ENCODE results near the gene GRID2.

Gene GRID2

GRCh38 chr4:92812652-92813051, 508.9 kb downstream of the GRID2 start:
- TF ChIP-seq, protein P1, sequence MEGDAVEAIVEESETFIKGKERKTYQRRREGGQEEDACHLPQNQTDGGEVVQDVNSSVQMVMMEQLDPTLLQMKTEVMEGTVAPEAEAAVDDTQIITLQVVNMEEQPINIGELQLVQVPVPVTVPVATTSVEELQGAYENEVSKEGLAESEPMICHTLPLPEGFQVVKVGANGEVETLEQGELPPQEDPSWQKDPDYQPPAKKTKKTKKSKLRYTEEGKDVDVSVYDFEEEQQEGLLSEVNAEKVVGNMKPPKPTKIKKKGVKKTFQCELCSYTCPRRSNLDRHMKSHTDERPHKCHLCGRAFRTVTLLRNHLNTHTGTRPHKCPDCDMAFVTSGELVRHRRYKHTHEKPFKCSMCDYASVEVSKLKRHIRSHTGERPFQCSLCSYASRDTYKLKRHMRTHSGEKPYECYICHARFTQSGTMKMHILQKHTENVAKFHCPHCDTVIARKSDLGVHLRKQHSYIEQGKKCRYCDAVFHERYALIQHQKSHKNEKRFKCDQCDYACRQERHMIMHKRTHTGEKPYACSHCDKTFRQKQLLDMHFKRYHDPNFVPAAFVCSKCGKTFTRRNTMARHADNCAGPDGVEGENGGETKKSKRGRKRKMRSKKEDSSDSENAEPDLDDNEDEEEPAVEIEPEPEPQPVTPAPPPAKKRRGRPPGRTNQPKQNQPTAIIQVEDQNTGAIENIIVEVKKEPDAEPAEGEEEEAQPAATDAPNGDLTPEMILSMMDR (IDR thresholded peaks at IDR 0.05; ENCODE audit: low read depth, low read length): no peak
- DNase-seq: no peak
- no peaks in the 10 kb centered on the region for H3K4me1 ChIP-seq

GRCh38 chr4:92814677-92815076, 510.9 kb downstream of the GRID2 start:
- no peak for DNase-seq
- H3K4me1 ChIP-seq: no peaks in the 10 kb centered on the region

More at GRCh38 chr4:92812652-92813051, 508.9 kb downstream of the GRID2 start:
- Histone ChIP-seq H3K4me3 (ENCODE audit: low read depth, low read length) (no peak overlapping the region), H3K27me3 (no peaks in the 10 kb centered on the region), H3K36me3 (no peaks in the 10 kb centered on the region), H3K9me3 (no peaks in the 10 kb centered on the region)

DNA sequence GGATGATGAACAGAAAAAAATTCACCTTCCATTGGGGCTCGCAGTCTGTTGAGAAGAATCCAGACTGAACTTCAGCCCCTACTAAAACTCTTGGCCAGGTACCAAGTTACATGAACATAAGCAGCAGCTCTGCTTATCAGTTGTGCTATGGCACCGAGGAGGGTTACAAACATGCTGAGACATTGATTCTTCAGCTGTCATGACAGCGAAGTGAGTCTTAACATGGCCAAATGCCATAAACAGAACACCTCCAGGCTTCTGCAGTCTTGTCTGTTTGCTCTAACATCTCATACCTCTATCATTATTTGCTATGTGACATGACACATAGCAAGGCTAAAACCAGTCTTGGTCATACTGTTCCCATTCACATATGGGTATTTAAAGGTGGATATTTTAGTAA, 521.5 kb downstream of the GRID2 start:
- Histone ChIP-seq H3K36me3 (no peaks in the 10 kb centered on the region), H3K4me3 (ENCODE audit: low read depth, low read length) (no peak overlapping the region), H3K4me1 (no peaks in the 10 kb centered on the region), H3K9me3 (no peaks in the 10 kb centered on the region), H3K27me3 (no peaks in the 10 kb centered on the region)
- no peak for DNase-seq
- TF ChIP-seq, protein P1 (IDR thresholded peaks at IDR 0.05; ENCODE audit: low read depth, low read length): no peak

More at GRCh38 chr4:92814677-92815076, 510.9 kb downstream of the GRID2 start:
- H3K36me3 ChIP-seq: no peaks in the 10 kb centered on the region
- H3K4me3 ChIP-seq (ENCODE audit: low read depth, low read length): no peak overlapping the region
- H3K9me3 ChIP-seq: no peaks in the 10 kb centered on the region
- no peaks in the 10 kb centered on the region for H3K27me3 ChIP-seq
- TF ChIP-seq, protein P1 (IDR thresholded peaks at IDR 0.05; ENCODE audit: low read depth, low read length): no peak

DNA sequence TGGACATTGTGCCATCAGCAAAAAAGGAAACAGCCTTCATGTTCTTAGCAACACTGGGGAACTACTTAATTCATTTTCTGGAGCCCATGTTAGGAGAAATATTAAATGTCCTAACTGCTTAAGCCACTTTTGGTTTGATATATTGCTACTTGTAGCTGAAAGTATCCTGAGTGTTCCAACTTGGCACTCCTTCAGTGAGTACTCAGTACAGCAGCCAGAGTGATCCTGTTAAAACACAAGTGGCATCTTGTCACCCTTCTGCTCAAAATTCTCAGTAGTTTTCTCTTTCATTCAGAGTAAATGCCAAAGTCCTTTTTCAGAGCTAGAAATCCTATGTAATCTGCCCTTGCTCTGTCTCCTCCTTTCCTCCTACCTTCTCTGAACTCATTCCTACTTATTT, 522.0 kb downstream of the GRID2 start:
- TF ChIP-seq, protein P1 (IDR thresholded peaks at IDR 0.05; ENCODE audit: low read depth, low read length): no peak
- H3K27me3 ChIP-seq: no peaks in the 10 kb centered on the region

DNA sequence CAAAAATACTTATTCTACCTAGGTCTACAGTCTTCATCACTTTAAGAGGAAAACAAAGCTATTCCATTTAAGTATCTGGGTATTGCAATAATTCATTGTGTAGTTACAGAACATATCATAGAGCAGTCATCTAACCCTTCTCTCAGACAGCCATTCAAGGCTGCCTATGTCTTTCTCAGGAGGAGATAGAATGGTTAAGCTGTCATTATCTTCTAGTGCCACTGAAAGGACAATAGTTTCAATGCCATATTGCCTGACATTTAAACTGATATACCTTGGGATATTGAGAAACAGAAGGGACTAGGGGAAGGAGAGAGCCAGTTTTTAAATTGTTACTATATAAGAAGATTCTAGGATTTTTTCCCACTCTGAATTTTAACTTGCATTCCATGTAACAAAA, 527.0 kb downstream of the GRID2 start:
- Histone ChIP-seq H3K27me3 (peaks cover 4% of the 10 kb centered on the region; the same call in 1 of the 2 replicates), H3K9me3 (no peaks in the 10 kb centered on the region), H3K4me1 (no peaks in the 10 kb centered on the region), H3K36me3 (no peaks in the 10 kb centered on the region), H3K4me3 (ENCODE audit: low read depth, low read length) (no peak overlapping the region)
- no peak for DNase-seq
- TF ChIP-seq, protein P1 (IDR thresholded peaks at IDR 0.05; ENCODE audit: low read depth, low read length): no peak

More for the DNA sequence above, 522.0 kb downstream of the GRID2 start:
- H3K36me3 ChIP-seq: no peaks in the 10 kb centered on the region
- no peak overlapping the region for H3K4me3 ChIP-seq (ENCODE audit: low read depth, low read length)
- DNase-seq: no peak
- H3K4me1 ChIP-seq: no peaks in the 10 kb centered on the region
- no peaks in the 10 kb centered on the region for H3K9me3 ChIP-seq

DNA sequence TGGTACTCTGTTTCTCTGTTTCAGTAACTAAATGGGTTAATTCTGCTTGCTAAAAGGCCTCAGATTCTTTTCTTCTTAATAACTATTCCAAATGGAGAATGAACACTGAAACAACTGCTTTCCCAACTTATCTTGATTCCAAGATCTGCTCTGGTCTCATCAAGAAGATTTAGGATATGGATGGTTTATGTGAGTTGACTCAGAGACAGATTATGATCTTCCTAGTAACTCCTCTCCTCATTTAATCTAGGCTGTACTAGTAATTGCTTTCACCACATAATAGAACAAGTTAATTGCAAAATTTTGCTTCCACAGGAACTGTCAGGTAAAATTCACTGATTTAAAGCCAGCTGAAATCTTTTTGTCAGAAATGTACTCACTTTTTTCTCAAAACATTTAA, 537.1 kb downstream of the GRID2 start:
- no peak for DNase-seq
- no peaks in the 10 kb centered on the region for H3K36me3 ChIP-seq
- TF ChIP-seq, protein P1 (IDR thresholded peaks at IDR 0.05; ENCODE audit: low read depth, low read length): no peak
- no peak overlapping the region for H3K4me3 ChIP-seq (ENCODE audit: low read depth, low read length)
- no peaks in the 10 kb centered on the region for H3K4me1 ChIP-seq
- H3K9me3 ChIP-seq: no peaks in the 10 kb centered on the region
- no peaks in the 10 kb centered on the region for H3K27me3 ChIP-seq
